ENCODE data around the gene NBPF8.
"Not testable (repeated sequence)": the region's sequence is repeated elsewhere in the genome, so short reads cannot be mapped to it uniquely, and the experiment has no call there.

The NBPF8 gene

GRCh38 chr1:120414911-120415480 lies at the start of gene NBPF8:
Gene NBPF8 (plus strand): TSS chr1:120415035. CDS start chr1:120436523, 21,488 bp downstream.
- peak; percentile 70 for DNase-seq

GRCh38 chr1:120367709-120368108 lies 47.1 kb upstream of the NBPF8 start:
- DNase-seq: not testable (repeated sequence)

GRCh38 chr1:120386651-120387050 lies 28.2 kb upstream of the NBPF8 start:
- DNase-seq: not testable (repeated sequence)

- not testable (repeated sequence) for DNase-seq
Measured at GRCh38 chr1:120388597-120389126, 26.2 kb upstream of the NBPF8 start.

- not testable (repeated sequence) for DNase-seq
Measured at GRCh38 chr1:120391365-120391764, 23.5 kb upstream of the NBPF8 start.

- not testable (repeated sequence) for DNase-seq
Measured at GRCh38 chr1:120393316-120394232, 21.3 kb upstream of the NBPF8 start.

- DNase-seq: not testable (repeated sequence)
Measured at GRCh38 chr1:120405348-120405747, 9.5 kb upstream of the NBPF8 start.

- DNase-seq: not testable (repeated sequence)
Measured at GRCh38 chr1:120414451-120414850, 384 bp upstream of the NBPF8 start.

- peak; percentile 45 for DNase-seq
Measured at GRCh38 chr1:120415492-120415961, 692 bp downstream of the NBPF8 start.

- DNase-seq: not testable (repeated sequence)
Measured at GRCh38 chr1:120425063-120425462, 10.2 kb downstream of the NBPF8 start.

- not testable (repeated sequence) for DNase-seq
Measured at GRCh38 chr1:120431626-120432025, 16.8 kb downstream of the NBPF8 start.

- not testable (repeated sequence) for DNase-seq
Measured at GRCh38 chr1:120433831-120434230, 19.0 kb downstream of the NBPF8 start.

GRCh38 chr1:120449124-120449523 lies 34.3 kb downstream of the NBPF8 start:
- DNase-seq: not testable (repeated sequence)

All from activated CD4-positive, CD25-positive, alpha-beta regulatory T cell treated with anti-CD3 and anti-CD28 coated beads, Interleukin-2, amount 50 U/mL, for 72 hours (primary cell).